Esophagus muscularis mucosa (tissue), 4 donors: ENCODE measurements around the gene VIPAS39. TPM values are rescaled to one million over a fixed set of nuclear protein-coding genes. Genes with fewer than 3 reads are reported as not detected.

Source experiments
- DNase-seq: peaks from one replicate; pipeline ENCODE4 v3.0.0-alpha.2; 2017; ENCODE audit errors: extremely low spot score
- H3K27ac ChIP-seq, 4 donors: fragments of 200-600 bp; sonication (generic); replicated peaks in 1 of 4; 1 replicate in 3 of 4; 2 replicates in 1 of 4; pipeline ENCODE4 v1.5.1; 2016 to 2019; ENCODE audit warnings: mild to moderate bottlenecking in 1 of 4
- H3K27me3 ChIP-seq, 4 donors: fragments of 200-600 bp; sonication (generic); one replicate each; pipeline versions ENCODE4 v1.5.1 to v1.6.0; 2016 to 2019
- H3K36me3 ChIP-seq, 4 donors: fragments of 200-600 bp; sonication (generic); one replicate each; pipeline ENCODE4 v1.5.1; 2016 to 2019
- H3K4me1 ChIP-seq, 4 donors: fragments of 200-600 bp; sonication (generic); one replicate each; pipeline ENCODE4 v1.5.1; 2016 to 2019
- H3K4me3 ChIP-seq, 4 donors: fragments of 200-600 bp; sonication (generic); 1 replicate in 2 of 4; 2 replicates in 2 of 4; pipeline ENCODE4 v1.5.1; 2016 to 2019; ENCODE audit warnings: mild to moderate bottlenecking in 4 of 4, moderate library complexity in 1 of 4
- H3K9me3 ChIP-seq, 4 donors: fragments of 200-600 bp; sonication (generic); 1 replicate in 3 of 4; 2 replicates in 1 of 4; pipeline ENCODE4 v1.5.1; 2016 to 2019
- EP300 ChIP-seq: sonication (generic); formaldehyde crosslinking; IDR thresholded peaks from one replicate; pipeline ENCODE4 v1.6.1; 2017; ENCODE audit warnings: antibody characterized with exemption
- POLR2A ChIP-seq: fragments of 450-650 bp; IDR thresholded peaks from one replicate; pipeline ENCODE4 v1.6.1; 2017; ENCODE audit warnings: antibody characterized with exemption, moderate library complexity, mild to moderate bottlenecking, low read depth
- POLR2AphosphoS5 ChIP-seq, 2 donors: sonication (generic); formaldehyde crosslinking; IDR thresholded peaks; one replicate each; pipeline ENCODE4 v1.6.1; 2017; ENCODE audit warnings: antibody characterized with exemption in 2 of 2
- WGBS: methylation state at CpG from one replicate; pipeline ENCODE4 v1.1.5; 2018; 5-methylcytosine and 5-hydroxymethylcytosine counted together
- intact Hi-C: fragments of 100-400 bp; cut with DNase I; formaldehyde crosslinking; loops from one replicate; pipeline ENCODE4 v1.15.1; 2023
- total RNA-seq, 4 donors: library from RNA; depleted of rRNA; stranded (reverse); fragments of >200 nt; gene quantifications; one replicate each; pipeline versions ENCODE4 v1.1.0 to v1.2.1, GENCODE V29; 2016
- TF ChIP-seq, protein P1 (sequence below), 3 experiments: fragments of 200-600 bp in 2 of 3; fragments of 450-650 bp in 1 of 3; sonication (generic) in 2 of 3; IDR thresholded peaks; one replicate each; pipeline ENCODE4 v1.5.1; 2017 to 2019; ENCODE audit warnings: antibody characterized with exemption in 3 of 3, mild to moderate bottlenecking in 2 of 3, moderate library complexity in 1 of 3

Gene VIPAS39
- total RNA-seq, 4 donors from 2014 or later, result 14.1 to 22.9 (median 17.8) TPM

DNA sequence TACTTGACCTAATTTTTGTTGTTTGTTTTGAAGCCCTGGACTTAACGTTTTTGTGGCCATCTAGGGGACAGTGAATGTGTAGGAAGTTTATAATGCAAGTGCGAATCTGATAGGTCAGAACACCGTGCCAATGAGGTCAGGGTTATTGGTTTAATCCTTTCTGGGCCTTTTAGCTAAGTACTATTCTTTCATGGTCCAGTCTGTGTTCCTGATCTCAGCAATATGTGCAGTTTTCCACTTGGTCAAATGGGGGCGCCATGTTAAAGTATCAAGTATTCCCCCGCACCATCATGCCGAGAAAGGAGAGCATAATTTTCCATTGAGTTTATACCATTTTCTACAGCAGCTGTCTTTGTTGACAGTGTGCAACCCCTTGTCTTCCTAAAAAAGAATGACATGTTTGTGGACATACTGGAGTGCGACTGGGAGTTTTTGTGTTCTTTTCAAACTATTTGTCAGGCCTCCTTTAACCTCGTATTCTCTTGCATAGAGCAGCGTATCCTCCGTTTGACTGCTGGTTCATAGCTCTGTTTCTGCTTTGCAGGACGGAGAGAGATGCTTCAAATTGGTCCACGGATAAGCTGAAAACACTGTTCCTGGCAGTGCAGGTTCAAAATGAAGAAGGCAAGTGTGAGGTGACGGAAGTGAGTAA lies 1.8 kb upstream of the VIPAS39 start:
- H3K27ac ChIP-seq, result peak overlapping the region in 3 of 4 donors; percentile 92 to 99 (median 92)
- peaks cover 43 to 48% (median 47%) of the 10 kb centered on the region in 4 donors for H3K36me3 ChIP-seq
- no peaks in the 10 kb centered on the region for H3K27me3 ChIP-seq
- peak overlapping the region; percentile 87 to 99 (median 90) for H3K4me3 ChIP-seq
- H3K4me1 ChIP-seq, result peaks cover 25 to 59% (median 34%) of the 10 kb centered on the region in 4 donors
- WGBS, result 32% methylated on average over 13 of the region's 13 CpGs
- DNase-seq, result no peak
- TF ChIP-seq EP300, result no peak
- TF ChIP-seq POLR2A, result no peak
- TF ChIP-seq POLR2AphosphoS5 (IDR thresholded peaks at IDR 0.05), result no peak
- TF ChIP-seq, protein P1, sequence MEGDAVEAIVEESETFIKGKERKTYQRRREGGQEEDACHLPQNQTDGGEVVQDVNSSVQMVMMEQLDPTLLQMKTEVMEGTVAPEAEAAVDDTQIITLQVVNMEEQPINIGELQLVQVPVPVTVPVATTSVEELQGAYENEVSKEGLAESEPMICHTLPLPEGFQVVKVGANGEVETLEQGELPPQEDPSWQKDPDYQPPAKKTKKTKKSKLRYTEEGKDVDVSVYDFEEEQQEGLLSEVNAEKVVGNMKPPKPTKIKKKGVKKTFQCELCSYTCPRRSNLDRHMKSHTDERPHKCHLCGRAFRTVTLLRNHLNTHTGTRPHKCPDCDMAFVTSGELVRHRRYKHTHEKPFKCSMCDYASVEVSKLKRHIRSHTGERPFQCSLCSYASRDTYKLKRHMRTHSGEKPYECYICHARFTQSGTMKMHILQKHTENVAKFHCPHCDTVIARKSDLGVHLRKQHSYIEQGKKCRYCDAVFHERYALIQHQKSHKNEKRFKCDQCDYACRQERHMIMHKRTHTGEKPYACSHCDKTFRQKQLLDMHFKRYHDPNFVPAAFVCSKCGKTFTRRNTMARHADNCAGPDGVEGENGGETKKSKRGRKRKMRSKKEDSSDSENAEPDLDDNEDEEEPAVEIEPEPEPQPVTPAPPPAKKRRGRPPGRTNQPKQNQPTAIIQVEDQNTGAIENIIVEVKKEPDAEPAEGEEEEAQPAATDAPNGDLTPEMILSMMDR (IDR thresholded peaks at IDR 0.05), result peak; percentile 41 to 58 (median 57)
- H3K9me3 ChIP-seq, result no peaks in the 10 kb centered on the region
- intact Hi-C loops, result loop anchor here (2.0 to 5.0 kb wide), 6 partner anchors 82 to 263 kb away; partner anchors contain the start of genes ALKBH1, GSTZ1, POMT2 and SAMD15

DNA sequence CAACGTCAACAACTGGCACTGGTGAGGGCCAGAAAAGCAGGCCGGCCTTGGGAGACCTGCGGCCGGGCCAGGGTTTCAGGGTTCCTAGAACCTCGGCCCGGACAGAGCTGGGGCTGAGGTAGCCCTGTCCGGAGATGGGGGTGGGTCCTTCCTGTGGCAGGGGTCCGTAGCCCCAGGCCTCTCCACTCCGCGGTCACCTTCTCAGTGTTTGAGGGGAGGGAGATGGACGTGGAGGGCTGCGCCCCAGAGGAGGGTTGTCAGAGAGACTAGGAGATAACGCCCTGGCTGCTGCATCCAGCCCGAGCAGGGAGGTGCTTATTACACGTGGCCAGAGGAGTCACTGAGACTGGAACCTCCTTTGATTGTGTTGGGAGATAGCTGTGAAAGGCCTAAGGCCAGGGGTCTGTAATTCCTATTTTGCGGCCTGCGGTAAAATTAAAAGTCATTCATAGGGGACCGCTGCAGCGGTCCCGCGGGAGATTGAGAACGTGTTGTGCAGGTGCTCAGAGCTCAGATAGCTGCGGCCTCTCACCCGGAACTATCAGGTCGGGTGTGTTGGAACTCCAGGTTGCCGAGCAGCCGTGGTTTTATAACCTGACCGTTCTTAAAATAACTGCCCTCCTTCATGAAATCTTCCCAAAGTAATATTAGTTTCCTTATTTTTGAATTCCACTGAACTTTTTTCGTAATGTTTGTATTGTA lies 999 bp upstream of the VIPAS39 start:
- intact Hi-C loops, result loop anchor here (2.0 to 5.0 kb wide), 6 partner anchors 81 to 264 kb away; partner anchors contain the start of genes ALKBH1, GSTZ1, POMT2 and SAMD15
- WGBS, result under 1% methylated on average over 21 of the region's 29 CpGs
- Histone ChIP-seq H3K9me3 (no peaks in the 10 kb centered on the region), H3K4me1 (peaks cover 25 to 59% (median 34%) of the 10 kb centered on the region in 4 donors), H3K27ac (peak overlapping the region; percentile 91 to 99 (median 92)), H3K27me3 (no peaks in the 10 kb centered on the region), H3K36me3 (peaks cover 36 to 43% (median 41%) of the 10 kb centered on the region in 4 donors), H3K4me3 (peak overlapping the region; percentile 87 to 99 (median 90))
- no peak for DNase-seq
- TF ChIP-seq, protein P1 (IDR thresholded peaks at IDR 0.05), result no peak
- TF ChIP-seq POLR2A (no peak), POLR2AphosphoS5 (IDR thresholded peaks at IDR 0.05) (no peak), EP300 (no peak)

DNA sequence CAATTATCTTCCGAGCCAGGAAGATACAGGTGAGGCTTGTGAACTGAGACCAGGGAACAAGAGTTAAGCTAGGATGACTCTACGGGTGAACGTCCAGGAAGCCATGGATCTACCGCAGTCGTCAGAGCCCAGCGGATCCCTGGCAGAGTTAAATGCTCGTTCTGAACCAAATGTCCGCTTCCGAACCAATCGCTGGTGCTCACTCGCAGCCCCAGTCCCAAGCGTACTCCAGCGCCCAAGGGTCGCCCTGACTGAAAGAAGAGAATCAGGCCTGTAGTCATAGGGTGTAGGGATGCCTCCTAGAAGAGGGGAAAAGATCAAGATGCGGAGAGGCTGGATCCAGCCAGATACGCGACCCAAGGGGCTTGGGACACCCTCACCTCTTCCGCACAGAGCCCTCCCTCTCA lies 283 bp downstream of the VIPAS39 start:
- TF ChIP-seq POLR2A, result no peak
- TF ChIP-seq POLR2AphosphoS5 (IDR thresholded peaks at IDR 0.05), result peak in 1 of 2 donors; percentile 78
- intact Hi-C loops, result loop anchor here (5.0 kb wide), 5 partner anchors 80 to 265 kb away; partner anchors contain the start of genes ALKBH1, GSTZ1, POMT2 and SAMD15
- peaks cover 23 to 43% (median 40%) of the 10 kb centered on the region in 4 donors for H3K36me3 ChIP-seq
- no peaks in the 10 kb centered on the region for H3K9me3 ChIP-seq
- under 1% methylated on average over 18 of the region's 18 CpGs for WGBS
- peak overlapping the region; percentile 91 to 99 (median 92) for H3K27ac ChIP-seq
- no peaks in the 10 kb centered on the region for H3K27me3 ChIP-seq
- H3K4me1 ChIP-seq, result peaks cover 25 to 59% (median 34%) of the 10 kb centered on the region in 4 donors
- H3K4me3 ChIP-seq, result peak overlapping the region; percentile 87 to 99 (median 90)
- no peak for DNase-seq

DNA sequence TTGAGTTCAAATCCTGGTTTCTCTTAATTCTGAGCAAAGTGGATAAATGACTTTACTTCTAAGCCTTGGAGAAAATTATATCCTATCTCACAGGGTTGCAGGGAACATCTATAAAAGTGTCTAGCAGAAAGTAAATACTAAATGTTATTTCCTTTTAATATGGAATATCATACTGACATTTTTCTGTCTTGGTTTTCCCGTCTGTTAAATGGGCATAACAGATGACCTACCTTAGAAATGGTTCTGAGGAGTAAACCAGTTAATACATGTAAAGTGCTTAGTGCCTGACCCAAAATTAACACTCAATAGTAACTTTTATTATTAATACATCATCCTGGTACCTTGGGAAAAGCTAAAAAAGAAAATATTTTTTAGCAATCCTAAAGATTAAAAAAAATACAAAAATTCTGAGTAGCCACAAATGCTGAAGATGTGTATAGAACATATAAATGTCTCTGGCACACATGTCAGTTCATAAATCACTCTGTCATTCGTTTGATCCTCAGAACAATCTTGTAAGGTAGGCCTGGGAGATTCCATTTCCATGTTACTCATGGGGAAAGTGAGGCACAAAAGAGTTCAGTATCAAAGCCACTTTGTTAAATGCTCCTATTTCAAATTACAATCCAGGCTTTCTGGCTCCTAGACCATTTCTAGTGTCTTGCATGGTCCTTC lies 1.3 kb downstream of the VIPAS39 start:
- H3K9me3 ChIP-seq, result no peaks in the 10 kb centered on the region
- intact Hi-C loops, result loop anchor here (5.0 kb wide), 5 partner anchors 79 to 266 kb away; partner anchors contain the start of genes ALKBH1, GSTZ1, POMT2 and SAMD15
- peaks cover 13 to 43% (median 40%) of the 10 kb centered on the region in 4 donors for H3K36me3 ChIP-seq
- TF ChIP-seq EP300, result no peak
- no peak for TF ChIP-seq POLR2A
- TF ChIP-seq, protein P1 (IDR thresholded peaks at IDR 0.05), result no peak
- WGBS, result 80% methylated on average over 2 of the region's 2 CpGs
- H3K27me3 ChIP-seq, result no peaks in the 10 kb centered on the region
- peaks cover 25 to 54% (median 34%) of the 10 kb centered on the region in 4 donors for H3K4me1 ChIP-seq
- DNase-seq, result no peak
- H3K4me3 ChIP-seq, result peak overlapping the region; percentile 87 to 99 (median 90)
- no peak overlapping the region for H3K27ac ChIP-seq
